ENCODE results near the gene TDRD9.

The TDRD9 gene

GRCh38 chr14:104048758-104049507, 120.7 kb downstream of the TDRD9 start:
- peaks cover 4% of the 10 kb centered on the region for H3K4me1 ChIP-seq (ENCODE audit: control insufficient read depth, insufficient read depth, low read length)
- no peak overlapping the region for H3K27ac ChIP-seq (ENCODE audit: low read length)
- H3K36me3 ChIP-seq (ENCODE audit: control insufficient read depth in 2 of 2, insufficient read depth in 2 of 2, low read length in 2 of 2): no peaks in the 10 kb centered on the region
- H3K4me3 ChIP-seq (ENCODE audit: low read length in 2 of 2): no peak overlapping the region
- H3K9ac ChIP-seq (ENCODE audit: low read length in 2 of 2): no peak overlapping the region
- peaks cover 0 to 2% of the 10 kb centered on the region in 2 donors for H3K9me3 ChIP-seq (ENCODE audit: control insufficient read depth in 2 of 2, low read length in 2 of 2)
- H3K27me3 ChIP-seq (ENCODE audit: control insufficient read depth in 1 of 2, insufficient read depth in 2 of 2, low read length in 2 of 2): peaks cover 0 to 3% of the 10 kb centered on the region in 2 donors

- Histone ChIP-seq H3K4me1 (ENCODE audit: control insufficient read depth, insufficient read depth, low read length) (peaks cover 4% of the 10 kb centered on the region), H3K4me3 (ENCODE audit: low read length in 2 of 2) (no peak overlapping the region), H3K27ac (ENCODE audit: low read length) (no peak overlapping the region), H3K36me3 (ENCODE audit: control insufficient read depth in 2 of 2, insufficient read depth in 2 of 2, low read length in 2 of 2) (no peaks in the 10 kb centered on the region), H3K27me3 (ENCODE audit: control insufficient read depth in 1 of 2, insufficient read depth in 2 of 2, low read length in 2 of 2) (peaks cover 0 to 3% of the 10 kb centered on the region in 2 donors), H3K9me3 (ENCODE audit: control insufficient read depth in 2 of 2, low read length in 2 of 2) (peaks cover 0 to 2% of the 10 kb centered on the region in 2 donors), H3K9ac (ENCODE audit: low read length in 2 of 2) (no peak overlapping the region)
Observed at GRCh38 chr14:104049576-104050240, 121.5 kb downstream of the TDRD9 start.

GRCh38 chr14:104051092-104051813, 123.0 kb downstream of the TDRD9 start:
- H3K36me3 ChIP-seq (ENCODE audit: control insufficient read depth in 2 of 2, insufficient read depth in 2 of 2, low read length in 2 of 2): no peaks in the 10 kb centered on the region
- H3K4me1 ChIP-seq (ENCODE audit: control insufficient read depth, insufficient read depth, low read length): peaks cover 4% of the 10 kb centered on the region
- peaks cover 0 to 2% of the 10 kb centered on the region in 2 donors for H3K9me3 ChIP-seq (ENCODE audit: control insufficient read depth in 2 of 2, low read length in 2 of 2)
- peaks cover 0 to 3% of the 10 kb centered on the region in 2 donors for H3K27me3 ChIP-seq (ENCODE audit: control insufficient read depth in 1 of 2, insufficient read depth in 2 of 2, low read length in 2 of 2)
- no peak overlapping the region for H3K9ac ChIP-seq (ENCODE audit: low read length in 2 of 2)
- H3K27ac ChIP-seq (ENCODE audit: low read length): no peak overlapping the region
- H3K4me3 ChIP-seq (ENCODE audit: low read length in 2 of 2): no peak overlapping the region

GRCh38 chr14:104054222-104054905, 126.1 kb downstream of the TDRD9 start:
- Histone ChIP-seq H3K9me3 (ENCODE audit: control insufficient read depth in 2 of 2, low read length in 2 of 2) (peaks cover 0 to 2% of the 10 kb centered on the region in 2 donors), H3K36me3 (ENCODE audit: control insufficient read depth in 2 of 2, insufficient read depth in 2 of 2, low read length in 2 of 2) (no peaks in the 10 kb centered on the region), H3K4me3 (ENCODE audit: low read length in 2 of 2) (no peak overlapping the region), H3K4me1 (ENCODE audit: control insufficient read depth, insufficient read depth, low read length) (peaks cover 4% of the 10 kb centered on the region), H3K27ac (ENCODE audit: low read length) (no peak overlapping the region), H3K27me3 (ENCODE audit: control insufficient read depth in 1 of 2, insufficient read depth in 2 of 2, low read length in 2 of 2) (peaks cover 0 to 3% of the 10 kb centered on the region in 2 donors), H3K9ac (ENCODE audit: low read length in 2 of 2) (no peak overlapping the region)

GRCh38 chr14:104062281-104062680, 134.0 kb downstream of the TDRD9 start:
- no peaks in the 10 kb centered on the region for H3K4me1 ChIP-seq (ENCODE audit: control insufficient read depth, insufficient read depth, low read length)
- H3K4me3 ChIP-seq (ENCODE audit: low read length in 2 of 2): no peak overlapping the region
- no peaks in the 10 kb centered on the region for H3K36me3 ChIP-seq (ENCODE audit: control insufficient read depth in 2 of 2, insufficient read depth in 2 of 2, low read length in 2 of 2)
- no peak overlapping the region for H3K27ac ChIP-seq (ENCODE audit: low read length)
- H3K9me3 ChIP-seq (ENCODE audit: control insufficient read depth in 2 of 2, low read length in 2 of 2): peaks cover 0 to 5% of the 10 kb centered on the region in 2 donors
- H3K27me3 ChIP-seq (ENCODE audit: control insufficient read depth in 1 of 2, insufficient read depth in 2 of 2, low read length in 2 of 2): no peaks in the 10 kb centered on the region
- no peak overlapping the region for H3K9ac ChIP-seq (ENCODE audit: low read length in 2 of 2)

- peaks cover 0 to 12% of the 10 kb centered on the region in 2 donors for H3K9me3 ChIP-seq (ENCODE audit: control insufficient read depth in 2 of 2, low read length in 2 of 2)
- H3K4me1 ChIP-seq (ENCODE audit: control insufficient read depth, insufficient read depth, low read length): no peaks in the 10 kb centered on the region
- no peak overlapping the region for H3K9ac ChIP-seq (ENCODE audit: low read length in 2 of 2)
- H3K27me3 ChIP-seq (ENCODE audit: control insufficient read depth in 1 of 2, insufficient read depth in 2 of 2, low read length in 2 of 2): no peaks in the 10 kb centered on the region
- no peak overlapping the region for H3K27ac ChIP-seq (ENCODE audit: low read length)
- no peak overlapping the region for H3K4me3 ChIP-seq (ENCODE audit: low read length in 2 of 2)
- H3K36me3 ChIP-seq (ENCODE audit: control insufficient read depth in 2 of 2, insufficient read depth in 2 of 2, low read length in 2 of 2): no peaks in the 10 kb centered on the region
Observed at GRCh38 chr14:104064003-104064402, 135.7 kb downstream of the TDRD9 start.

- Histone ChIP-seq H3K4me3 (ENCODE audit: low read length in 2 of 2) (no peak overlapping the region), H3K9me3 (ENCODE audit: control insufficient read depth in 2 of 2, low read length in 2 of 2) (peaks cover 0 to 12% of the 10 kb centered on the region in 2 donors), H3K27me3 (ENCODE audit: control insufficient read depth in 1 of 2, insufficient read depth in 2 of 2, low read length in 2 of 2) (peaks cover 0 to 5% of the 10 kb centered on the region in 2 donors), H3K36me3 (ENCODE audit: control insufficient read depth in 2 of 2, insufficient read depth in 2 of 2, low read length in 2 of 2) (no peaks in the 10 kb centered on the region), H3K27ac (ENCODE audit: low read length) (no peak overlapping the region), H3K9ac (ENCODE audit: low read length in 2 of 2) (no peak overlapping the region), H3K4me1 (ENCODE audit: control insufficient read depth, insufficient read depth, low read length) (no peaks in the 10 kb centered on the region)
Observed at GRCh38 chr14:104066279-104066678, 138.0 kb downstream of the TDRD9 start.

GRCh38 chr14:104066719-104067295, 138.6 kb downstream of the TDRD9 start:
- peaks cover 0 to 12% of the 10 kb centered on the region in 2 donors for H3K9me3 ChIP-seq (ENCODE audit: control insufficient read depth in 2 of 2, low read length in 2 of 2)
- no peak overlapping the region for H3K4me3 ChIP-seq (ENCODE audit: low read length in 2 of 2)
- H3K36me3 ChIP-seq (ENCODE audit: control insufficient read depth in 2 of 2, insufficient read depth in 2 of 2, low read length in 2 of 2): no peaks in the 10 kb centered on the region
- no peaks in the 10 kb centered on the region for H3K4me1 ChIP-seq (ENCODE audit: control insufficient read depth, insufficient read depth, low read length)
- H3K9ac ChIP-seq (ENCODE audit: low read length in 2 of 2): no peak overlapping the region
- H3K27me3 ChIP-seq (ENCODE audit: control insufficient read depth in 1 of 2, insufficient read depth in 2 of 2, low read length in 2 of 2): peaks cover 0 to 5% of the 10 kb centered on the region in 2 donors
- no peak overlapping the region for H3K27ac ChIP-seq (ENCODE audit: low read length)

- Histone ChIP-seq H3K9me3 (ENCODE audit: control insufficient read depth in 2 of 2, low read length in 2 of 2) (peaks cover 6 to 18% of the 10 kb centered on the region in 2 donors), H3K27ac (ENCODE audit: low read length) (no peak overlapping the region), H3K27me3 (ENCODE audit: control insufficient read depth in 1 of 2, insufficient read depth in 2 of 2, low read length in 2 of 2) (peaks cover 0 to 5% of the 10 kb centered on the region in 2 donors), H3K36me3 (ENCODE audit: control insufficient read depth in 2 of 2, insufficient read depth in 2 of 2, low read length in 2 of 2) (no peaks in the 10 kb centered on the region), H3K9ac (ENCODE audit: low read length in 2 of 2) (no peak overlapping the region), H3K4me3 (ENCODE audit: low read length in 2 of 2) (no peak overlapping the region), H3K4me1 (ENCODE audit: control insufficient read depth, insufficient read depth, low read length) (no peaks in the 10 kb centered on the region)
Observed at GRCh38 chr14:104069541-104069940, 141.3 kb downstream of the TDRD9 start.

- Histone ChIP-seq H3K9me3 (ENCODE audit: control insufficient read depth in 2 of 2, low read length in 2 of 2) (peaks cover 6 to 10% of the 10 kb centered on the region in 2 donors), H3K27ac (ENCODE audit: low read length) (no peak overlapping the region), H3K4me1 (ENCODE audit: control insufficient read depth, insufficient read depth, low read length) (no peaks in the 10 kb centered on the region), H3K4me3 (ENCODE audit: low read length in 2 of 2) (no peak overlapping the region), H3K36me3 (ENCODE audit: control insufficient read depth in 2 of 2, insufficient read depth in 2 of 2, low read length in 2 of 2) (no peaks in the 10 kb centered on the region), H3K27me3 (ENCODE audit: control insufficient read depth in 1 of 2, insufficient read depth in 2 of 2, low read length in 2 of 2) (peaks cover 4 to 5% of the 10 kb centered on the region in 2 donors), H3K9ac (ENCODE audit: low read length in 2 of 2) (no peak overlapping the region)
Observed at GRCh38 chr14:104072586-104072985, 144.3 kb downstream of the TDRD9 start.

Measured in stomach smooth muscle (tissue), 2 donors.